Measurements from ENCODE around the gene TUBGCP3. TPM values are rescaled to one million over a fixed set of nuclear protein-coding genes. Genes with fewer than 3 reads are reported as not detected.

TUBGCP3 gene
- total RNA-seq, 1 experiment from 2014 or later: 51.4 TPM

- Histone ChIP-seq H4K20me1 (ENCODE audit: insufficient read depth) (peaks cover 3% of the 10 kb centered on the region; the same call in 1 of the 2 replicates), H3K4me3 (replicated peaks in 1 of 2; ENCODE audit: low read depth in 1 of 2, low read length in 2 of 2) (no peak overlapping the region), H3K36me3 (ENCODE audit: control insufficient read depth in 1 of 2, insufficient read depth in 2 of 2, low read length in 2 of 2) (peaks cover 17 to 28% of the 10 kb centered on the region in 2 experiments), H2AFZ (ENCODE audit: low read depth, low read length, poor library complexity, severe bottlenecking) (no peak overlapping the region), H3K9ac (ENCODE audit: low read length) (no peak overlapping the region), H3K4me1 (ENCODE audit: control insufficient read depth in 1 of 2, insufficient read depth in 2 of 2, low read length in 2 of 2) (no peaks in the 10 kb centered on the region), H3K9me3 (ENCODE audit: control insufficient read depth in 1 of 2, insufficient read depth in 1 of 2, low read depth in 1 of 2, low read length in 2 of 2) (no peaks in the 10 kb centered on the region), H3K79me2 (ENCODE audit: insufficient read depth, low read length) (peaks cover 12% of the 10 kb centered on the region), H3K4me2 (ENCODE audit: low read length) (no peak overlapping the region), H3K9me2 (ENCODE audit: insufficient read depth) (no peaks in the 10 kb centered on the region), H3K27me3 (ENCODE audit: insufficient read depth, low read length) (no peaks in the 10 kb centered on the region), H3K27ac (ENCODE audit: low read depth, low read length) (no peak overlapping the region)
- no TSS peak for BruUV-seq (replicated peaks)
- DNase-seq (ENCODE audit: low read depth, low spot score) (no peak), ATAC-seq (no peak)
- TF ChIP-seq POLR2A (IDR thresholded peaks at IDR 0.05; ENCODE audit: borderline replicate concordance, extremely low read depth, insufficient read depth, insufficient read length) (no peak), ELF1 (IDR thresholded peaks at IDR 0.05; ENCODE audit: borderline replicate concordance, low read depth) (no peak), FOSL1 (IDR thresholded peaks at IDR 0.05; ENCODE audit: low read depth) (no peak), TCF7L2 (IDR thresholded peaks at IDR 0.05; ENCODE audit: borderline replicate concordance, extremely low read depth, insufficient read depth, insufficient read length) (no peak), CTCF (IDR thresholded peaks at IDR 0.05 in 2 of 3, conservative IDR thresholded peaks at IDR 0.05 in 1 of 3; ENCODE audit: borderline replicate concordance in 1 of 3, insufficient read depth in 1 of 3, low read depth in 2 of 3, low read length in 2 of 3) (no peak)
- ChIA-PET RAD21 (ENCODE audit: low non-redundant PET in 1 of 2, low total read pairs in 2 of 2, uncharacterized antibody in 2 of 2, unreplicated experiment in 2 of 2) (no interaction called here), CTCF (no interaction called here), POLR2A (no interaction called here)
- intact Hi-C loops (cut with micrococcal nuclease): no loop called here
Observed at GRCh38 chr13:112545856-112546255, 42.1 kb downstream of the TUBGCP3 start.

GRCh38 chr13:112532837-112533745 lies 54.9 kb downstream of the TUBGCP3 start:
- peaks cover 0 to 2% of the 10 kb centered on the region in 2 experiments; a peak in 1 of 4 replicates for H3K36me3 ChIP-seq (ENCODE audit: control insufficient read depth in 1 of 2, insufficient read depth in 2 of 2, low read length in 2 of 2)
- POLR2A ChIA-PET: no interaction called here
- H3K79me2 ChIP-seq (ENCODE audit: insufficient read depth, low read length): no peaks in the 10 kb centered on the region
- no peaks in the 10 kb centered on the region for H3K9me2 ChIP-seq (ENCODE audit: insufficient read depth)
- H3K4me2 ChIP-seq (ENCODE audit: low read length): no peak overlapping the region
- ATAC-seq (no peak), DNase-seq (ENCODE audit: low read depth, low spot score) (no peak)
- H4K20me1 ChIP-seq (ENCODE audit: insufficient read depth): 0 out of 2 replicates have a peak, but pooled peaks cover 5% of the 10 kb centered on the region
- TF ChIP-seq EZH2 (IDR thresholded peaks at IDR 0.05) (no peak), SIN3A (IDR thresholded peaks at IDR 0.05; ENCODE audit: low read depth) (no peak), CTCF (IDR thresholded peaks at IDR 0.05 in 2 of 3, conservative IDR thresholded peaks at IDR 0.05 in 1 of 3; ENCODE audit: borderline replicate concordance in 1 of 3, insufficient read depth in 1 of 3, low read depth in 2 of 3, low read length in 2 of 3) (no peak), ATF3 (IDR thresholded peaks at IDR 0.05) (no peak), RAD21 (IDR thresholded peaks at IDR 0.05; ENCODE audit: low read depth) (no peak), MAX (IDR thresholded peaks at IDR 0.05) (no peak)
- H3K27me3 ChIP-seq (ENCODE audit: insufficient read depth, low read length): no peaks in the 10 kb centered on the region
- RAD21 ChIA-PET (ENCODE audit: low non-redundant PET in 1 of 2, low total read pairs in 2 of 2, uncharacterized antibody in 2 of 2, unreplicated experiment in 2 of 2): no interaction called here
- H3K4me1 ChIP-seq (ENCODE audit: control insufficient read depth in 1 of 2, insufficient read depth in 2 of 2, low read length in 2 of 2): no peaks in the 10 kb centered on the region
- H2AFZ ChIP-seq (ENCODE audit: low read depth, low read length, poor library complexity, severe bottlenecking): no peak overlapping the region
- CTCF ChIA-PET: no interaction called here
- H3K9ac ChIP-seq (ENCODE audit: low read length): no peak overlapping the region
- no peak overlapping the region for H3K4me3 ChIP-seq (replicated peaks in 1 of 2; ENCODE audit: low read depth in 1 of 2, low read length in 2 of 2)
- no peaks in the 10 kb centered on the region for H3K9me3 ChIP-seq (ENCODE audit: control insufficient read depth in 1 of 2, insufficient read depth in 1 of 2, low read depth in 1 of 2, low read length in 2 of 2)
- BruUV-seq (replicated peaks): no TSS peak
- no peak overlapping the region for H3K27ac ChIP-seq (ENCODE audit: low read depth, low read length)
- intact Hi-C loops (cut with micrococcal nuclease): no loop called here

Data from HCT116 (cell line).